Stimulated activated CD4-positive, alpha-beta T cell treated with anti-CD3 and anti-CD28 coated beads, Interleukin-4, amount 100 ng/mL, for 1 hour (primary cell): ENCODE results near the gene LYZL4.

Experiments
- DNase-seq: peaks from one replicate; pipeline ENCODE4 v3.0.0-alpha.2; 2020

The LYZL4 gene

GRCh38 chr3:42369832-42370231, 40.6 kb downstream of the LYZL4 start:
- no peak for DNase-seq

- DNase-seq = no peak
Observed at GRCh38 chr3:42369304-42369703, 41.1 kb downstream of the LYZL4 start.

GRCh38 chr3:42368861-42369260, 41.5 kb downstream of the LYZL4 start:
- no peak for DNase-seq

- DNase-seq = no peak
Observed at GRCh38 chr3:42367903-42368302, 42.5 kb downstream of the LYZL4 start.

GRCh38 chr3:42366550-42366949, 43.9 kb downstream of the LYZL4 start:
- DNase-seq = no peak

- DNase-seq = no peak
Observed at GRCh38 chr3:42357335-42357734, 53.1 kb downstream of the LYZL4 start.

- DNase-seq = no peak
Observed at GRCh38 chr3:42355612-42356011, 54.8 kb downstream of the LYZL4 start.

GRCh38 chr3:42353631-42354030, 56.8 kb downstream of the LYZL4 start:
- DNase-seq = no peak

GRCh38 chr3:42351207-42351606, 59.2 kb downstream of the LYZL4 start:
- DNase-seq = no peak

GRCh38 chr3:42349765-42350594, 60.4 kb downstream of the LYZL4 start:
- no peak for DNase-seq

GRCh38 chr3:42347928-42348327, 62.5 kb downstream of the LYZL4 start:
- no peak for DNase-seq
